Fibroblast of skin of back (primary cell): ENCODE measurements around the gene EFCAB11. TPM values are rescaled to one million over a fixed set of nuclear protein-coding genes. Genes with fewer than 3 reads are reported as not detected.

ENCODE experiments used
- DNase-seq: peaks from one replicate; pipeline ENCODE4 v3.0.0-alpha.2; 2013
- polyA plus RNA-seq, 2 experiments: library from polyadenylated mRNA; unstranded; fragments of 120-200 nt; gene quantifications; one replicate each; pipeline ENCODE4 v1.2.1, GENCODE V29; 2013; ENCODE audit not compliant: insufficient read length in 2 of 2

EFCAB11 gene
- polyA plus RNA-seq (2013, experiment 1 of 2; ENCODE audit: insufficient read length): 11.1 TPM
- polyA plus RNA-seq (2013, experiment 2 of 2; ENCODE audit: insufficient read length): 5.2 TPM

GRCh38 chr14:89954070-89955021 is at the start of gene EFCAB11:
Gene EFCAB11, minus strand, starts transcription at chr14:89954730. Its CDS starts 70 bp downstream, at chr14:89954660.
- DNase-seq: peak; percentile 99

- DNase-seq: no peak
Measured at GRCh38 chr14:90003526-90004307, 49.2 kb upstream of the EFCAB11 start.

- no peak for DNase-seq
Measured at GRCh38 chr14:90000935-90001334, 46.4 kb upstream of the EFCAB11 start.

- DNase-seq: no peak
Measured at GRCh38 chr14:89996963-89997362, 42.4 kb upstream of the EFCAB11 start.

- no peak for DNase-seq
Measured at GRCh38 chr14:89992273-89992672, 37.7 kb upstream of the EFCAB11 start.

GRCh38 chr14:89990623-89991275 is 36.2 kb upstream of the EFCAB11 start:
- no peak for DNase-seq

- DNase-seq: no peak
Measured at GRCh38 chr14:89990218-89990617, 35.7 kb upstream of the EFCAB11 start.

GRCh38 chr14:89988787-89989186 is 34.3 kb upstream of the EFCAB11 start:
- DNase-seq: no peak

- DNase-seq: no peak
Measured at GRCh38 chr14:89987161-89987475, 32.6 kb upstream of the EFCAB11 start.

GRCh38 chr14:89986462-89987160 is 32.1 kb upstream of the EFCAB11 start:
- DNase-seq: no peak

- no peak for DNase-seq
Measured at GRCh38 chr14:89983375-89983774, 28.8 kb upstream of the EFCAB11 start.

GRCh38 chr14:89978656-89979055 is 24.1 kb upstream of the EFCAB11 start:
- no peak for DNase-seq

- DNase-seq: no peak
Measured at GRCh38 chr14:89977668-89978067, 23.1 kb upstream of the EFCAB11 start.

GRCh38 chr14:89973234-89973823 is 18.8 kb upstream of the EFCAB11 start:
- peak; percentile 63 for DNase-seq

GRCh38 chr14:89965839-89966238 is 11.3 kb upstream of the EFCAB11 start:
- DNase-seq: peak; percentile 9

GRCh38 chr14:89963288-89963978 is 8.9 kb upstream of the EFCAB11 start:
- DNase-seq: no peak

GRCh38 chr14:89960914-89961313 is 6.4 kb upstream of the EFCAB11 start:
- no peak for DNase-seq

GRCh38 chr14:89959853-89960445 is 5.4 kb upstream of the EFCAB11 start:
- DNase-seq: no peak

GRCh38 chr14:89958966-89959365 is 4.4 kb upstream of the EFCAB11 start:
- no peak for DNase-seq

GRCh38 chr14:89957791-89958190 is 3.3 kb upstream of the EFCAB11 start:
- no peak for DNase-seq

GRCh38 chr14:89957376-89957775 is 2.8 kb upstream of the EFCAB11 start:
- DNase-seq: no peak
